ENCODE results near the gene MAP1LC3B.
"Not testable (repeated sequence)": the region's sequence is repeated elsewhere in the genome, so short reads cannot be mapped to it uniquely, and the experiment has no call there.

MAP1LC3B gene

DNA sequence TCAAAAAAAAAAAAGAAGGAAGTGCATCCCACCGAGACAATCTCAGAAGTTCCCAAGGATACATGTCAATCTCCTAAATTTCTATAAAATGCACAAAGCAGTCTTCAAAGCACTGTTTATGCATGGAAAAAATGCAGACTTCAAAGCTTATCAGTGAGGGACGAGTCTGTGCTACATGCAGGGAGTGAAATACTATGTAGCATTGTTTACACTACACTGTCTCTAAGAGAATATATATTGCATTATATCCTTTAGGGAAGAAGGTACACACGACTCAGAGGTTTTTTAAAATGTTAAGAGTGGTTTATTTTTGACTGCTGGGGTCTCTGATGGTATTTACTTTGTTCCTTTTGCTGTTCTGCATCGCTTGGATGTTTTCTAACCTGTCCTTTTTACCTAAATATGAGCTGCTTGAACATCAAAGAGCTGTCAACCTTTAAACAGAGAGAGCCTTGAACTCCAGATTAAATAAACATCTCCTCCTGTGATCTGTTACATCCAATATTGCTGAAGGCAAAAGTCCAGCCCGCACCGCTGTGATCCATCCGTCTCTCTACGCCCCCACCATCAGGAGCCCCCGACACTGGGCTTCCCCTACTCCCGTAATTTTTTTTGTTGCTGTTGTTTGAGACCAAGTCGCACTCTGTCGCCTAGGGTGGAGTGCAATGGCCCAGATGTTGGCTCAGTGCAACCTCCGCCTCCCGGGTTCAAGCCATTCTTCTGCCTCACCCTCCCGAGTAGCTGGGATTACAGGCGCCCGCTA, 9.9 kb upstream of the MAP1LC3B start:
- no peak for DNase-seq (ENCODE audit: low spot score)
- Histone ChIP-seq H3K4me3 (peak overlapping the region; percentile 83), H3K27ac (peak overlapping the region; percentile 97 to 99)
- TF ChIP-seq, protein P1, sequence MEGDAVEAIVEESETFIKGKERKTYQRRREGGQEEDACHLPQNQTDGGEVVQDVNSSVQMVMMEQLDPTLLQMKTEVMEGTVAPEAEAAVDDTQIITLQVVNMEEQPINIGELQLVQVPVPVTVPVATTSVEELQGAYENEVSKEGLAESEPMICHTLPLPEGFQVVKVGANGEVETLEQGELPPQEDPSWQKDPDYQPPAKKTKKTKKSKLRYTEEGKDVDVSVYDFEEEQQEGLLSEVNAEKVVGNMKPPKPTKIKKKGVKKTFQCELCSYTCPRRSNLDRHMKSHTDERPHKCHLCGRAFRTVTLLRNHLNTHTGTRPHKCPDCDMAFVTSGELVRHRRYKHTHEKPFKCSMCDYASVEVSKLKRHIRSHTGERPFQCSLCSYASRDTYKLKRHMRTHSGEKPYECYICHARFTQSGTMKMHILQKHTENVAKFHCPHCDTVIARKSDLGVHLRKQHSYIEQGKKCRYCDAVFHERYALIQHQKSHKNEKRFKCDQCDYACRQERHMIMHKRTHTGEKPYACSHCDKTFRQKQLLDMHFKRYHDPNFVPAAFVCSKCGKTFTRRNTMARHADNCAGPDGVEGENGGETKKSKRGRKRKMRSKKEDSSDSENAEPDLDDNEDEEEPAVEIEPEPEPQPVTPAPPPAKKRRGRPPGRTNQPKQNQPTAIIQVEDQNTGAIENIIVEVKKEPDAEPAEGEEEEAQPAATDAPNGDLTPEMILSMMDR (IDR thresholded peaks at IDR 0.05): no peak

DNA sequence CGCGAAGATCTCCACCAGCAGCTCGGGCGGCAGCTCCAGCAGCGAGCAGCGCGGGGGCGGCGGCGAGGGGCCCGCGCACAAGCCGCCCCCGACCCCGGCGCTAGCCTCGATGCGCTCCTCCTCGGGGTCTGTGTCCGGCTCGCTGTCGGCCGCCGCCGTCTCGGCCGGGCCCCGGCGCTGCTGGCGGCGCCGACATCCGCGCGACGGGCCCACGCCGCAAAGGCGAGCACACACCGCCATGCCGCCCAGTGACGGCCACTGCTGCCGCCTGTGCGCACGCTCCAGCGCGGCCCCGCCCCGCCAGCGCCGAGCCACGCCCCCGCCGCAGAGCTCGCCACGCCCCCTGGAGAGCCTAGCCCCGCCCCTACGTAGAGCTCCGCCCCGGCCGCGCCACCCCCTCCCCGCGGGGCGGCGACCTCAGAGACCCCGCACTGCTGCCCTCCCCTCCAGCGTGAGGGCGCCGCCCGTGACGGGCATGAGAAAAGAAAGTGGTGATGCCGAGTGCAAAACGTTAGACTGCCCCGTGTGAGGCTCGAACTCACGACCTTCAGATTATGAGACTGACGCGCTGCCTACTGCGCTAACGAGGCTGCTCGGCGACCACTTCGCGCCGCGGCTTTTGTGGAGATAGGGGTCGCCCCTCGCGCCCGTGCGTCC, 8.5 kb upstream of the MAP1LC3B start, which contains the start of gene FBXO31:
Gene FBXO31 (minus strand): TSS at position 272 of the 657 bp plus-strand sequence. CDS start 32 bp downstream, at position 240.
- TF ChIP-seq, protein P1 (IDR thresholded peaks at IDR 0.05): no peak
- peak; percentile 88 for DNase-seq (ENCODE audit: low spot score)

DNA sequence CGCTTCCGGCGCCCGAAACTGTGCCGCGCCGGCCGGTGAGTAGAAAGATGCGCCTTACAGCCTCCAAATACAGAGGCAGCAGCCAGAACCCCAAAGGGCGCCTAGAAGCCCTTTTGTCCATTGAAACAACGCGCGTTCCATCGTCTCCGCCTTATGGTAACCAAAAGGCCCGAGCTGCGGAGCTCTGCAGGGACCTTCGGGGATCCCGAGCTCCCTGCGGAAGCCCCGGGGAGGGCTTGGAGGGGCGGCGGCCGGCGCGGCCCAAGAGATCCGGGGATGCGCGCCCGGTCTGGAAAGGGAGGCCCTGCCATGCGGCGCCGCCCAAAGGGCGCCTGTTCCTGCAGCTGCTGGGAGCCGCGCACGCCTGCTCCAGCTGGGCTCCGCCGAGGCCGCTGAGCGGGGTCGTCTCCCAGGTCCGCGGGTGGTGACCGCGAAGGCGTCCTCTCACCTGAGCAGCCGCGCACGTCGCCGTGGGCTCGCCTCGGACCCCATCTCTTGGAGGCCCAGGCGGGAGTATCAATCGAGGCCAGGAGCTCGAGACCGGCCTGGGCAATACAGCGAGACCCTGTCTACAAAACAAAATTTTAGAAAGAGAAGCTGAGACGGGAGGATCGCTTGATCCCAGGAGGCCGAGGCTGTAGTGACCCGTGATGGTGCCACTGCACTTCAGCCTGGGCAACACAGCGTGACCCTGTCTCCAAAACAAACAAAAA, 7.8 kb upstream of the MAP1LC3B start:
- DNase-seq (ENCODE audit: low spot score): peak; percentile 76
- H3K4me3 ChIP-seq: peak overlapping the region; percentile 83
- TF ChIP-seq, protein P1 (IDR thresholded peaks at IDR 0.05): no peak
- H3K27ac ChIP-seq: peak overlapping the region; percentile 97 to 99

More for the DNA sequence above, 8.5 kb upstream of the MAP1LC3B start, which contains the start of gene FBXO31:
- peak within 1 kb of the TSS; percentile 97 to 99 for H3K27ac ChIP-seq
- peak within 1 kb of the TSS; percentile 83 for H3K4me3 ChIP-seq

DNA sequence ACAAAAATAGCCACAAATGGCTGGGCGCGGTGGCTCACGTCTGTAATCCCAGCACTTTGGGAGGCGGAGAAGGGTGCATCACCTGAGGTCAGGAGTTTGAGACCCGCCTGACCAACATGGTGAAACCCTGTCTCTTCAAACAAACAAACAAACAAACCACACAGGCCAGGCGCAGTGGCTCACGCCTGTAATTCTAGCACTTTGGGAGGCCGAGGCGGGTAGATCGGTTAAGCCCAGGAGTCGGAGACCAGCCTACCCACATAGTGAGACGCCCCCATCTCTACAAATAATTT, 7.3 kb upstream of the MAP1LC3B start:
- H3K27ac ChIP-seq: peak overlapping the region; percentile 97 to 99
- peak overlapping the region; percentile 83 for H3K4me3 ChIP-seq
- DNase-seq (ENCODE audit: low spot score): not testable (repeated sequence)

DNA sequence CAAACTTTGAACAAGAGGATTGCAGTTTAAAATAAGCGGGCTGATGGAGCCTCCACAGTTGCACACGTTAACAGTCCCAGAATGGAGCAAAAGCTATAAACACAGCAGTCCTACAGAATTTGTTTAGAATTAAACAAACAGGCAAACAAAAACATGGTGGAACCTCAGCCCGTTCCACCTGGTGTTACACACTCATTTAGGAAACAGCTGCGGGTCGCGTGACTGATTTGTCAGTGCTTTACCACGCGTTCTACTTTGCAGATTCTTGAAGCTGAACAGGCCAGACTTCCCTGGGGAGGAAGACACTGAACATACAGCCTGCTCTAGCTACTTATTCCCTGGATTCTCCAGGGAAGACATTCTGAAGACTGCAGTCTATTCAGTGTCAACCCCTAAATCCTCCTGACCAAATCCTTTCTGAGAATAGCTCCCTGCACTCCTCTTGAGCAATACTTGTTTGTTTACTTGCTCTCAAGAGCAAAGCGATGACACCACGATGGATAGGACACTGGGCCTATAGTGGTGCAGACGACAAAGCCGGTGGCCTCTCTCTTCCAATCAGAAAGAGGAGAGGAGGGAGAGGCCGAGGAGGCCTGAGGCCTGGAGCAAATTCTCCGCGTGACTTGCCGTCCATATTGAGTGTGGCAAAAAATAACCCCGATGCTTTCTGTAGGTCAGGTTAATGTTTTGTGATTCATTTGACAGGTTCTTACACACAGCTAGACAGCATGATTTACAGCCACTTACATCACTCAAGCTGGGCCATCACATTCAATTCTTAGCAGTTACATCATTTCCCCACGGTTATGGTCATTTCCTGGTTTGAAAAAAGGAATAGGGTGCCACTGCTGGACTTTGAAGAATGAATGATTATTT, 4.0 kb upstream of the MAP1LC3B start:
- TF ChIP-seq, protein P1 (IDR thresholded peaks at IDR 0.05): no peak
- peak overlapping the region; percentile 53 for H3K4me3 ChIP-seq
- peak; percentile 98 for DNase-seq (ENCODE audit: low spot score)

DNA sequence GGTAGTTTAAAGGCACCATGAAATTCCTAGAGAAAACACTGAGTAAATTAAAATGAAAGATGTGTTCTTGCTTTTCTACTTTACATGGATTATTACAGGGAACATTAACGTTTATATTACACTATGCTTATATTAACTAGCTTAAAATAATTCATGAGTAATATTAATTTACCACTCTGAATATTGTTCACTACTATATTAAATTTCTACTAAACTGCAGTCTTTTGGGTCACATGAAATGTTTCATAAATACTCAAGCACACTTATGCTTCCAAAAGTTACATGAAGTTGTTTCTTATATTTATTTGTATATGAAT, 3.4 kb upstream of the MAP1LC3B start:
- DNase-seq (ENCODE audit: low spot score): no peak
- H3K4me3 ChIP-seq: peak overlapping the region; percentile 53
- TF ChIP-seq, protein P1 (IDR thresholded peaks at IDR 0.05): no peak
- peak overlapping the region; percentile 94 to 96 for H3K27ac ChIP-seq

More for the DNA sequence above, 4.0 kb upstream of the MAP1LC3B start:
- peak overlapping the region; percentile 94 to 96 for H3K27ac ChIP-seq
